KMS-11 (cell line): ENCODE results near the gene ZNF580.

Experiments used
- H2AFZ ChIP-seq: fragments of 200-600 bp; sonication (generic); 2 replicates; pipeline ENCODE4 v1.6.1; 2016; ENCODE audit warnings: antibody characterized with exemption, mixed run types, low read depth
- H3K27ac ChIP-seq: fragments of 200-600 bp; sonication (generic); 2 replicates; pipeline ENCODE4 v1.6.1; 2016; ENCODE audit warnings: mild to moderate bottlenecking, mixed run types
- H3K27me3 ChIP-seq: fragments of 200-600 bp; sonication (generic); 2 replicates; pipeline ENCODE4 v1.6.1; 2017; ENCODE audit warnings: mild to moderate bottlenecking, low read depth, mixed run types, moderate library complexity; ENCODE audit not compliant: insufficient read depth
- H3K36me3 ChIP-seq: fragments of 200-600 bp; sonication (generic); 2 replicates; pipeline ENCODE4 v1.6.1; 2017; ENCODE audit warnings: mild to moderate bottlenecking, mixed run types; ENCODE audit not compliant: insufficient read depth
- H3K4me1 ChIP-seq: fragments of 200-600 bp; sonication (generic); 2 replicates; pipeline ENCODE4 v1.6.1; 2016; ENCODE audit warnings: mild to moderate bottlenecking, low read depth, mixed run types; ENCODE audit not compliant: poor library complexity, severe bottlenecking
- H3K4me2 ChIP-seq: fragments of 200-600 bp; sonication (generic); 2 replicates; pipeline ENCODE4 v1.7.0; 2016; ENCODE audit warnings: mild to moderate bottlenecking, mixed run types
- H3K4me3 ChIP-seq: fragments of 200-600 bp; sonication (generic); IDR thresholded peaks from 2 replicates; pipeline ENCODE4 v1.6.1; 2017; ENCODE audit warnings: low read depth, low read length, mixed read lengths; ENCODE audit not compliant: insufficient read depth
- H3K79me2 ChIP-seq: fragments of 200-600 bp; sonication (generic); 2 replicates; pipeline ENCODE4 v1.6.1; 2016; ENCODE audit warnings: low read depth, mixed run types; ENCODE audit not compliant: insufficient read depth
- H3K9ac ChIP-seq: fragments of 200-600 bp; sonication (generic); 2 replicates; pipeline ENCODE4 v1.6.1; 2016; ENCODE audit warnings: mild to moderate bottlenecking, mixed run types
- H4K20me1 ChIP-seq: fragments of 200-600 bp; sonication (generic); 2 replicates; pipeline ENCODE4 v1.6.1; 2016; ENCODE audit warnings: mild to moderate bottlenecking, mixed run types; ENCODE audit not compliant: insufficient read depth
- CTCF ChIP-seq: fragments of 200-600 bp; sonication (generic); conservative IDR thresholded peaks from 2 replicates; pipeline ENCODE4 v1.6.1; 2017; ENCODE audit warnings: low read depth, mild to moderate bottlenecking, antibody characterized with exemption, low read length, moderate library complexity, mixed read lengths

ZNF580 gene

GRCh38 chr19:55650602-55651230 is 9.9 kb downstream of the ZNF580 start:
- Histone ChIP-seq H3K4me2 (no peak overlapping the region), H4K20me1 (no peaks in the 10 kb centered on the region), H3K27ac (no peak overlapping the region), H3K4me3 (no peak overlapping the region), H3K79me2 (peaks cover 9% of the 10 kb centered on the region), H3K9ac (no peak overlapping the region), H3K36me3 (no peaks in the 10 kb centered on the region), H3K27me3 (no peaks in the 10 kb centered on the region), H3K4me1 (no peaks in the 10 kb centered on the region), H2AFZ (no peak overlapping the region)
- no peak for TF ChIP-seq CTCF

GRCh38 chr19:55651236-55651635 is 10.4 kb downstream of the ZNF580 start:
- Histone ChIP-seq H3K4me2 (no peak overlapping the region), H3K9ac (no peak overlapping the region), H4K20me1 (no peaks in the 10 kb centered on the region), H3K4me3 (no peak overlapping the region), H3K4me1 (peaks cover under 1% of the 10 kb centered on the region), H3K27ac (no peak overlapping the region), H3K36me3 (no peaks in the 10 kb centered on the region), H3K27me3 (no peaks in the 10 kb centered on the region), H2AFZ (no peak overlapping the region), H3K79me2 (peaks cover 9% of the 10 kb centered on the region)
- TF ChIP-seq CTCF = no peak

GRCh38 chr19:55652311-55653128 is 11.7 kb downstream of the ZNF580 start:
- no peaks in the 10 kb centered on the region for H3K36me3 ChIP-seq
- no peak overlapping the region for H3K4me2 ChIP-seq
- no peak for TF ChIP-seq CTCF
- no peak overlapping the region for H3K9ac ChIP-seq
- H3K27ac ChIP-seq = no peak overlapping the region
- H2AFZ ChIP-seq = no peak overlapping the region
- no peak overlapping the region for H3K4me3 ChIP-seq
- H3K4me1 ChIP-seq = peaks cover 13% of the 10 kb centered on the region
- no peaks in the 10 kb centered on the region for H4K20me1 ChIP-seq
- no peaks in the 10 kb centered on the region for H3K27me3 ChIP-seq
- peaks cover 22% of the 10 kb centered on the region for H3K79me2 ChIP-seq

GRCh38 chr19:55653651-55654322 is 13.0 kb downstream of the ZNF580 start:
- Histone ChIP-seq H4K20me1 (no peaks in the 10 kb centered on the region; the same call in 1 of the 2 replicates), H3K9ac (peak overlapping the region; percentile 95), H2AFZ (peak overlapping the region; percentile 54; the same call in 1 of the 2 replicates), H3K27me3 (no peaks in the 10 kb centered on the region), H3K27ac (peak overlapping the region; percentile 94), H3K4me2 (peak overlapping the region; percentile 36), H3K36me3 (no peaks in the 10 kb centered on the region), H3K4me1 (peaks cover 22% of the 10 kb centered on the region), H3K4me3 (no peak overlapping the region), H3K79me2 (peaks cover 35% of the 10 kb centered on the region)
- TF ChIP-seq CTCF = peak; percentile 92
